MM.1S (cell line): ENCODE data around the gene TAF6L.

Experiments used
- EZH2 ChIP-seq: fragments of 300-600 bp; sonication (generic); optimal IDR thresholded peaks from 2 replicates; pipeline ENCODE3; 2017; ENCODE audit warnings: low read depth, mild to moderate bottlenecking, antibody characterized with exemption, low read length, mixed read lengths
- EZH2phosphoT487 ChIP-seq: fragments of 300-600 bp; sonication (generic); IDR thresholded peaks from 2 replicates; pipeline ENCODE4 v1.6.1; 2018; ENCODE audit warnings: antibody characterized with exemption, low read length
- TF ChIP-seq, protein P1 (sequence below): fragments of 300-600 bp; sonication (generic); IDR thresholded peaks from 2 replicates; pipeline ENCODE4 v1.5.1; 2016; ENCODE audit warnings: antibody characterized with exemption, low read length, mixed read lengths

DNA sequence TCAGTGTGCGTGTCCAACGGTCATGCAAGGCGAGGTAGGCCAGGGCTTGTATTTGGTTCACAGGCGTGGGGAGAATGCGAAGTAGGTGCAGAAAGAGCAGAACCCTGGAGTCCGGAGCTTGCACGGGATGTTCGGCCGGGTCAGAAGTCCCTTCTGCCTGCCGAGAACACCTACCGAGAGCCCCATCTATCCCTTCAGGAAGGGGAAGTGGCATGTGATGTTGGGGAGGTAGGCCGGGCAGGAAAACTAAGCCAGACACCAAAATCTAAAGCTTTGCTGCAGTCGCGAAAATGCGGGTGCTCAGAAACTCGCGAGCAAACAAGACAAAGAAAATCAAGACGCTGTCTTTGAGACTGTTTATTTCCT is 435 bp upstream of the TAF6L start:
- TF ChIP-seq, protein P1, sequence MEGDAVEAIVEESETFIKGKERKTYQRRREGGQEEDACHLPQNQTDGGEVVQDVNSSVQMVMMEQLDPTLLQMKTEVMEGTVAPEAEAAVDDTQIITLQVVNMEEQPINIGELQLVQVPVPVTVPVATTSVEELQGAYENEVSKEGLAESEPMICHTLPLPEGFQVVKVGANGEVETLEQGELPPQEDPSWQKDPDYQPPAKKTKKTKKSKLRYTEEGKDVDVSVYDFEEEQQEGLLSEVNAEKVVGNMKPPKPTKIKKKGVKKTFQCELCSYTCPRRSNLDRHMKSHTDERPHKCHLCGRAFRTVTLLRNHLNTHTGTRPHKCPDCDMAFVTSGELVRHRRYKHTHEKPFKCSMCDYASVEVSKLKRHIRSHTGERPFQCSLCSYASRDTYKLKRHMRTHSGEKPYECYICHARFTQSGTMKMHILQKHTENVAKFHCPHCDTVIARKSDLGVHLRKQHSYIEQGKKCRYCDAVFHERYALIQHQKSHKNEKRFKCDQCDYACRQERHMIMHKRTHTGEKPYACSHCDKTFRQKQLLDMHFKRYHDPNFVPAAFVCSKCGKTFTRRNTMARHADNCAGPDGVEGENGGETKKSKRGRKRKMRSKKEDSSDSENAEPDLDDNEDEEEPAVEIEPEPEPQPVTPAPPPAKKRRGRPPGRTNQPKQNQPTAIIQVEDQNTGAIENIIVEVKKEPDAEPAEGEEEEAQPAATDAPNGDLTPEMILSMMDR = no peak
- no peak for TF ChIP-seq EZH2phosphoT487
- TF ChIP-seq EZH2 = no peak
